PFSK-1 (cell line): Measurements from ENCODE around the gene CCDC112.

ENCODE experiments used
- POLR2AphosphoS5 ChIP-seq: IDR thresholded peaks from 2 replicates; pipeline ENCODE4 v1.6.1; 2012; ENCODE audit warnings: low read depth, mild to moderate bottlenecking, control low read depth, low read length, moderate library complexity
- SIN3A ChIP-seq: IDR thresholded peaks from 2 replicates; pipeline ENCODE4 v1.6.1; 2012; ENCODE audit warnings: mild to moderate bottlenecking, low read length, moderate library complexity, borderline replicate concordance; ENCODE audit not compliant: insufficient read depth

DNA sequence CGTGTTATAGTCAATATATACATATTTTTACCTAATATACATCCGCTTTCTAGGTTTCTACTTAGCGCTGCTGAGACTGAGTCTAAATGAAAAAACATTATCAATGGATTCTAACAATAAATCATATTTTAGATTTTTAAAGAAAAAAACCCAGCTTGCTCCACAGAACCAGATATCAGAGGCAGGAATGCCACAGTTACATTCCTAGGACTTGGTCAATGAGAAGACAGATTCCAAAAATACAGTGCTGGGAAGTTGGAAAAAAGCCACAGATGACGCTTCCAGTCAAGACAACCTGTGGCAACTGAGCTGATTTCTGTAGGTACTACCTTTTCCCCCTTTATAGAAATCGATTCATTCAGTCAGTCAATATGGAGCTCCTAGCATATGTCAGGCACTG is 577 bp upstream of the CCDC112 start:
- TF ChIP-seq POLR2AphosphoS5 = no peak
- TF ChIP-seq SIN3A = no peak
